Right ventricle myocardium superior (tissue), 1 donor: ENCODE measurements around the gene TWF2. TPM values are rescaled to one million over a fixed set of nuclear protein-coding genes. Genes with fewer than 3 reads are reported as not detected.
A peak's percentile ranks its signal among the peaks of the same experiment; 100 is the strongest.

Experiments
- ATAC-seq: fragments of 200-7000 bp; cut with Tn5 transposase; one replicate; pipeline ENCODE4 v1.9.1; 2020; ENCODE audit warnings: mild to moderate bottlenecking; ENCODE audit not compliant: poor library complexity
- DNase-seq: peaks from one replicate; pipeline ENCODE4 v3.0.0-alpha.2; 2020
- intact Hi-C: fragments of 100-400 bp; cut with DNase I; formaldehyde crosslinking; loops from one replicate; pipeline ENCODE4 v1.11.2; 2022
- total RNA-seq: library from RNA; stranded (reverse); fragmentation: NEBNext Ultra II Directional; extraction: Animal tissue kit (Norgen Biotek cat#: 25700); gene quantifications from one replicate; pipeline ENCODE4 v1.2.1, GENCODE V29; 2021
- donor health status: DM: no; HTN: yes; CAD: no; lungs with severe emphysema.

The TWF2 gene
- total RNA-seq, 1 donor from 2014 or later: 131 TPM

DNA sequence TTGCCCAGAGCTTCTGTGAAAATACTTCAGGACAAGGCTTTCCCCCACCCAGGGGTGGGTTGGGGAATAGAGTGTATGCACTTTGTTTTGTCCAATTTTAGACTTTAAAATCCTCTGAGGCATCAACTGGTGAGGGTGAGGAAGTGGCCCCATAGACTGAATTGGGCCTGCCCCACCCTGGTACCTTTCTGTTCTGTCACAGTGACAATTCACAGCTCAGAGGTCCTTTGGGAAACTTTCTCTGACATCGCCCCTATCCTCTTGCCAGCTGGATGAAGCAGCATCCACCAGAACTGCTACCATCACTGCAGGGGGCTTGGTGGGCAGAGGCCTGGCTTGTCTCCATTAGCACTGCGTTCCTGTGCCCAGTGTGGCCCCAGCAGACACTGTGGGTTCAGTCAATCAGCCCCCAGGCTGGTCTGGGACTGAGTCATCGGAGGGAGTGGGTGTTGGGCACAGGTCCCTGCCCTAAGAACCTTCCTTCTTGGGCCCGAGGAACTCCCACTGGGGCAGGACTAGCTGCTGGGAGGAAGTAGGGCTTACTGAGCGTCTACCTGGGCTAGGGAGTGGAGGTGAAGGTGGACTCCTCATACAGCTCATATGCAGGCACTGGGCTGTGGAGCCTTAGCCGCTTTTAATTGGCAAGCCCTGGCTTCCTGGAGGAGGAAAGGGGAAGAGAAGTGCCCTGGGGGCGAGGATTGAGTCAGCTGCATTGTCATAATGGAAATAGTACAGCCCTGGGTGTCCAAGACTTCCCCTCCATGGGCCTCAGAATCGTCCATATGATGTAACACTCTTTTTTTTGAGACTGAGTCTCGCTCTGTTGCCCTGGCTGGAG, 5.1 kb upstream of the TWF2 start:
- DNase-seq (no peak), ATAC-seq (peak; percentile 6)
- intact Hi-C loops: no loop called here

DNA sequence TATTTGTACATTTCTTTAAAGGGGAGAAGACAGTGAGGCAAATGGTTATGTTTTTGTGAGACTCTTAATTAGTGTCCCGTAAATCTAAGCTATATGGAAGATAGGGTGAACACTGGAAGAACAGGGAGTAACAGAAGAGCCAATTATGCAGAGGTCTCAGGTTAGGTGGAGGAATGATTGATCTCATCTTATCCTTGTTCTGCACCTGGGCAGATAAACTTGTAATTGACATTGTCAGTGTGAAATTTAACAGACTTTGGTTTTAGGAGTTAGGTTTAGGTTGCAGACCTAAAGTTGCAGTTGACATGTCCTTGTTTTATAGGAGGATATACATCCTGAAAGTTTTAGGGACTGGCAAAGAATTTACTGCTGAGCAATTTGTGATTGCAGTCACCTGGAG, 3.1 kb upstream of the TWF2 start:
- intact Hi-C loops: no loop called here
- ATAC-seq: no peak
- DNase-seq: no peak

DNA sequence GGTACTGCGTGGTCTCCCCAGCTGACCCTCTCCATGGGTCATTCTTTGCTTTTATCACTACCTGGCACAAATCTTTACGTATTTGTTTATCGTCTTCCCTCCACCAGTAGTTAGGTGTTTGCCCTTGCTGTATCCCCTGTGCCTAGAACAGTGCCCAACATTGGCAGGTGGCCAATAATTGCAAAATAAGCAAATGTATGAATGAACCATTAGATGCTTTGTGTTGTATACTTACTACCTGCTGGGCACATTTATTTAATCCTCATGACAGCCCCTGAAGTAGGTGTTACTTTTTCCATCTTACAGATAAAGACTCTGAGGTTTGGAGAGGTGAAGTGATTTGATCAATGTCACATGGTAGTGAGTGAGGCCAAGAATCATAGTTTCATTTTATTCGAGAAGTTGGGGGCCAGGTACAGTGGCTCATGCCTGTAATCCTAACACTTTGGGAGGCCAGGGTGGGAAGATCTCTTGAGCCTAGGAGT, 2.0 kb upstream of the TWF2 start:
- DNase-seq (no peak), ATAC-seq (no peak)
- intact Hi-C loops: no loop called here

DNA sequence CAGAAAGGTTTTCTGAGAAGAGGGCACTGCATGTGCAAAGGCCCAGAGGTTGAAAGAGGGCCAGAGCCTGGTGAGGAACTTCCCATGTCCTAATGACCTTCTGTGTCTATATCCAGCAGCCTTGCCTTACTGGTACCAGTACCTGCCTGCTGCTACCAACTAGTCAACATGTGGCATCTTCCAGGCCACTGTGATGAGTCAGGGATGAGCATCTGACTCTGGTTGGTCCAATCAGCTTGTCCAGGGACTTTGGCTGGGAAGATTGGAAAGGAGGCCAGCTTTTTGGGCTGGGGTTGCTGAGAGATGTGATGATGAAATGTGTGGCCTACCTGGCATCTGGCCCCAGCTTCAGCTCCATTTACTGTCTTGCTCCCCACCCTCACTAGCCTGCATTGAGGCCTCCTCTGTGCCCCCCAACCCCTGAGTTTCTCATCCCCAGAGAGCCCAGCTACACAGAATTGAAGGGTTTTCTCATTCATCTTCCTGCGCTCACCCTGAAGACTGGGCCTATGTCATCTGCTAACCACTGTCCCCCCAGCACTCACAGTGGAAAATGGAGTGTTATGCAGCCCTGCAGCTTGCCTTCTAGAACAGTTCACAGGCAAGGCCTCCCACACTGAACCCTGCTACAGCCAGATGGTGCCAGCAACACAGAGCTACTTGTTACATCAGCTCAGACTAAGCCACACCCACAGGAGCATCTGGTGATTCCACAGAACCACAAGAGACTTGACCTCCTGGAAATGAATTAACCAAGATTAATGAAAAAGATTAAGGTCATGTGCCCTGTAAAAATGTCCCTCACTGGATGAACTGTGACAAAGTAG, 1.3 kb upstream of the TWF2 start:
- DNase-seq (peak; percentile 69), ATAC-seq (no peak)
- intact Hi-C loops: no loop called here

DNA sequence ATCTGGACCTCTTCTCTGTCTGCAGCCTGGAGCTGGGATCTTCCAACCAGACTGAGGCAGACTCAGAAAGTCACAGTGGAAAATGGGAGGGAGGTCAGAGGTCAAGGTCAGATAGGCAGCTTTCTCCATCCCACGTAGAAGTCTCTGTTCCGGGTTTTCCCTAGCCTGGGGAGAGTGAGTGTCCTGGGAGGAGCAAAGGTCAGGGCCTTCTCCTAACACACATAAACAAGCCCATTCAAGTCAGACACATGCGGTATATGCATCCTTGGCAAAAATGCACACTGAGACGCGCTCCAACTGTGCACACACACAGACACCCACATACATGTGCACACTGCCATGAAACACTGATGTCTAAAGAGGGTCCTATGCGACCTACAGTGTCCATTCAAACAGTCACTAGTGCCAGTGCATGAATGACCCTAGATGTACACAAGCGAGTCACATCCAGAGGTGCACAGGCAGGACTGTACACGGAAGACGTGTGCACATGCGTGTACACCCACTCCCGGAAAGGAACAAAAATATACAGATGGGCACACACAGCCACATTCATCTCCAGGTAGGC, 681 bp downstream of the TWF2 start:
- intact Hi-C loops: loop anchor here (5.0 kb wide), 1 partner anchor 39 kb away; the partner anchor contains the start of gene WDR82
- DNase-seq: no peak
- ATAC-seq: no peak

DNA sequence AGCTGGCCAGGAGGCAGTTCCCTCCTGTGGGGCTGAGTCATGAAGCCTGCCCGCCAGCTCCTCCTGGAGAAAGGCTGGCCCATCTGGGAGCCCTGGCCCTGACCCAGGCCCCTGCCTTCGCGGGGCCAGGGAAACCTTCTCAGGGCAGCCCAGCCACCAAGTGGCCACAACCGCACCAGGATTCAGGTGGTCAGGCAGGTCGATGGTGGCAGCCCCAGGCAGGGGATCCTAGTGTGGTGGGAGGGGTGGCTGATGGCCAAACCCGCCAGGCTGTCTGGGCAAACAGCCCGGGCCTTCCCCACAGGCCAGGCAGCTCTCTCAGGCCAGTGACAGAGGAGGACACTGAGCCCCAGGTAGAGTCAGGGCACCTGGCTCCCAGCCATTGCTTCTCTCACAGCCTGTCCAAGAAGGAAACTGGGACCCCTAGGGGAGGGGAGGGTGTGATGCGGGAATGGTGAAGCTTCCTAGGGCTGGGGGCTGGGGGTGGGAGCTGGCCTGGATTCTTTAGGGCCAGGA, 1.2 kb downstream of the TWF2 start:
- peak; percentile 57 for ATAC-seq
- intact Hi-C loops: loop anchor here (5.0 kb wide), 1 partner anchor 40 kb away; the partner anchor contains the start of gene WDR82

DNA sequence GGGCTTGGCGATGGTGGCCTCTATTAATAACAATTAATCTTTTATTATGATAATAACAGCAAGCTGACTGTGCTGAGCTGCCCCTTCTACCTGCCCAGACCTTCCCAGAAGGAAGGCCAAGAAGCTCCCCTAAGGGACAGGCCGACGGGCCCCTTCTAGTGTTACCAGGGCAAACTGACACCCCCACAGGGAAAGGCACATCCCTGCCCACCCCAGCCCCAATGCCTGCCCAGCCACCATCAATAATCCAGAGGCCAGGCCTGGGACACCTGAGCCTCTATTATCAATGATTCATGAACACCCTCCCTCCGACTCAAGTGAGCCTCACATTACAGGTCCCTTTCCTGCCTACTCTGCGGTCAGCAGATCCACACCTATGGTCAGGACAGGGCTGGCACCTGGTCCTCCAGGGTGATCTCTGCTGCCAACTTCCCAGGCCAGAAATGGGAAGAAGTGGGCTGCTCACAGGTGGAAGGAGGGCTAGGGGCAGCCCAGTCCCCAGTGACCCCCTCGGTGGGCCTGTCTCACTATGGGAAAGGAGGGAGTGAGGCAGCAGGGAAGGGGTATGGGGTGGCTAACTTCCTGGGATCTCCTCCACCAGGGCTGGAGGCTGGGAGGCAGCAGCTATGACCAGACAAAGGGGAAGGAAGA, 1.8 kb downstream of the TWF2 start:
- ATAC-seq (no peak), DNase-seq (no peak)
- intact Hi-C loops: loop anchor here (5.0 kb wide), 1 partner anchor 40 kb away; the partner anchor contains the start of gene WDR82

More for the DNA sequence above, 1.2 kb downstream of the TWF2 start:
- peak; percentile 92 for DNase-seq

DNA sequence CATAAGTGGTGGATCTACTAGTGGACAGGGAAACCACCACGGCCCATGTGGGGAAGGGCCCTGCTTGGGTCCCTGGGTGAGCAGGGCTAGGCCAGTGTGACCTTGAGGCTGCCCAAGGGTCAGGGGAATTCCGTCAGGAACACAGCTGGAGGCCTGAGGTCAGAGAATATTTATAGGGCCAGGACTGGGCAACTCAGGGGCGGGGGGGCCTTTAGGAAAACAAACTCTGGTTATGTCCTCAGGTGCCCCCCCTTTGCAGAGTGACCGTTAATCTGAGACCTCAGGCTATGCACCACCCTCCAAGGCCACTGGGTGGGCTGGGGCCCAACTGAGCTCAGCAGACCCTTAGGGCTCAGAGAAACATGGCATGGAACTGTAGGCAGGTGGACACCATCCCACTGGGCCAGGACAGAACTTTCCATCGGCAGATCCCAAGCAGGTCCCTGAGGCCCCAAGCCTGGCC, 2.5 kb downstream of the TWF2 start:
- ATAC-seq: no peak
- DNase-seq: no peak
- intact Hi-C loops: loop anchor here (5.0 kb wide), 1 partner anchor 41 kb away; the partner anchor contains the start of gene WDR82

DNA sequence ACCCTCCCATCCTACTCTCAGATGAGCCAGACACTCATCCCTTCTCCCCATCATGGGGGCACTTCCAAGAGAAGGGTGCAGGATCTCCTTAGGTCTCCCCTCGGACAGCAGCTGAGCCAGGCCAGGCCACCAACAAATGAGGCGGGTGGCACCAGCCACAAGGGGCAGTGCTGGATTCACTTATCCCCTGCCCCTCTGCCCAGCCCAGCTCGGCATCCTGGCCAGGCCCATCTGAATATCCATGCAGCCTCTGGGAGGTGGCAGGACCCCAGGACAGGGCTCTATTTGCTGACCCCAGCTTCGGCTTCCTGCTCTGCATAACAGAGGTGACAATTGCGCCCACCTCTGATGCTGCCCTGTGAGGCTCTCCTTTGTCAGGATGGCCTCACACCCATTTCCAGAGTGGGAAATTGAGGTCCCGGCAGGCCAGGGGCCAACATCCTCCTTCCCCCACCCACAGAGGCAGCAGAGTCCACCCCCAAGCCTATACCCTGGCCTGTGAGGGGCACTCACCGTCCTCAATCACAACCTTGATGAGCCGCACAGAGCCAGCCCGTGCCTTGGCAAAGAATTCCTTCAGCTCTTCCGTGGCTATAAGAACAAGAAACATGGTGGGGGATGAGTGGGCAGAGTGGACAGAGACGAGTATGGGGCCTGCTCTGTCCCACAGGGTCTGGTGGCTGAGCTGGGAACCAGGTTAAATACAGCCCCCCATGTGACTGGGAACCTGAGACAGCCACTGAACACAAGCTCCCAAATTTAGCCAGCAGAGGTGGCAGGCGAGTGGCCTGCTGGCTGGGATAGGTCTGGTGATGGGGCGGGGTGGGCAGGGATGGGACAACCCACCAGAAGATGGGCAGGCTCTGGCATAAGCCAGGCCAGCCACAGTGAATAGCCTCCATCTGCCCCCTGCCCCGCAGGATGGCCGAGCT, 4.2 kb downstream of the TWF2 start:
- peak; percentile 32 for ATAC-seq
- intact Hi-C loops: loop anchor here (5.0 kb wide), 1 partner anchor 43 kb away; the partner anchor contains the start of gene WDR82
- DNase-seq: peak; percentile 63

DNA sequence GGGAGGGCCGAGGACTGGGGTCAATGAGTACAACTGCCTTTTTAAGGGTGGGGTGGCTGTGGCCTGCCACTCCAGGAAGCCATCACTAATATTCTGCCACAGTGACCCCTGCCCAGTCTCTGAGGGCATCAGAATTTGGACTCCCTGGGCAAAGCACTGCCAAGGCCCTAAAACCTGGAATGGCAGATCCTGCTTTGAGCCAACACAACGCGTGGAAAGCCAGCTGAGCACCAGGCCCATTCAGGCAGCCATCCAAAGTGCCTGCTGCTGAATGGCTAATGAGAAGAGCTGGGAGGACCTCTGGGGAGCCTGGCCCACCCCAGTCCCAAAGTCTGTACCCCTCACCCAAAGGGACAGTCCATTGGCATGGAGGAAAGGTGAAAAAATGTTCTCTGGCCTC, 5.0 kb downstream of the TWF2 start:
- peak; percentile 77 for DNase-seq
- ATAC-seq: peak; percentile 43
- intact Hi-C loops: no loop called here

DNA sequence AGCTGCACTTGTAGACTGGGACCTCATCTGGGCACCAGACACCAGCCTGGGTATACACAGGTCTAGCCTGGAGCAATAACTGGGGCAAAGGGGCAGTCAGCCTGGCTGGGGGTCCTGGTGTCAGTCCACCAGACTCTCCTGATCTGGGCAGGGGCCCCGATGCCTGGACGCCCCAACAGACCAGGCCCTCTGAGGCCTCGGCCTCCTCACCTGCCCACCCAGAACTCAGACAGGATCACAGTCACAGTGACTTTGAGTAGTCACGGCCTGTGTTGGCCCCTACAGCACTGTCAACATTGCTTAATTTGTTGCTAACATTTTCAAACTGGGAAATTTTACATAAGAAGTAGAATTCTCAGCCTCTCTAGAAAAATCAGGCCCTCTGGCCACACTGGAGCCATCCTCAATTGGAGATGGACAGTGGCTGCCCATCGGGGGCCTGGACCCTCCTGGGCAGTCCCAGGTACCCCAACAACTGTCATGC, 5.8 kb downstream of the TWF2 start:
- intact Hi-C loops: no loop called here
- DNase-seq (no peak), ATAC-seq (no peak)

DNA sequence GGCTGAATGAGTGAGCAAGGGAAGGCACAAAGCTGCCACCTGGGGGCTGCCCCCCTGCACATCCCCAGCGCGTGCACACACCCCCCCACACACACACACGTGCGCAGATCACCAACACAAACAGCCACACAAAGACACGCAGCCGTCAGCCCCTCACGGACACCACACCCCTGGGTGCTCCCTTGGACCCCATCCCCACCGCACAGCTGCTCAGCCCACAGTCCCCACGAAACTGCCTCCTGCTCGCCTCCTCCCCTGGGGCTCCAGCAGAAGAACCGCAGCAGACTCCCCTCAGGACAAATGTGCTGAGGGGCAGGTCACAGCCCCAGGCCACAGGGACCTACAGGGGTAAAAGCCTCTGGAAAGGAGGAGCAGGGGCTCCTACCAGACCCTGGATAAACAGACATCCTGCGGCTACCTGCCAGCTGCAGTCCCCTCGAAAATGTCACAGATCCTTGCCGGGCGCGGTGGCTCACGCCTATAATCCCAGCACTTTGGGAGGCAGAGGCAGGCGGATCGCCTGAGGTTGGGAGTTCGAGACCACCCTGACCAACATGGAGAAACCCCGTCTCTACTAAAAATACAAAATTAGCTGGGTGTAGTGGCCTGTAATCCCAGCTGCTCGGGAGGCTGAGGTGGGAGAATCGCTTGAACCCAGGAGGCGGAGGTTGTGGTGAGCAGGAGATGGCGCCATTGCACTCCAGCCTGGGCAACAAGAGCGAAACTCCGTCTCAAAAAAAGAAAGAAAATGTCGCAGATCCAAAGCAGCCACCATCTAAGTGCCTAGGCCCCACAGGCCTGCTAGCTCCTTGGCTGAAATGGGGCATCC, 6.5 kb downstream of the TWF2 start:
- ATAC-seq: no peak
- no peak for DNase-seq
- intact Hi-C loops: no loop called here

DNA sequence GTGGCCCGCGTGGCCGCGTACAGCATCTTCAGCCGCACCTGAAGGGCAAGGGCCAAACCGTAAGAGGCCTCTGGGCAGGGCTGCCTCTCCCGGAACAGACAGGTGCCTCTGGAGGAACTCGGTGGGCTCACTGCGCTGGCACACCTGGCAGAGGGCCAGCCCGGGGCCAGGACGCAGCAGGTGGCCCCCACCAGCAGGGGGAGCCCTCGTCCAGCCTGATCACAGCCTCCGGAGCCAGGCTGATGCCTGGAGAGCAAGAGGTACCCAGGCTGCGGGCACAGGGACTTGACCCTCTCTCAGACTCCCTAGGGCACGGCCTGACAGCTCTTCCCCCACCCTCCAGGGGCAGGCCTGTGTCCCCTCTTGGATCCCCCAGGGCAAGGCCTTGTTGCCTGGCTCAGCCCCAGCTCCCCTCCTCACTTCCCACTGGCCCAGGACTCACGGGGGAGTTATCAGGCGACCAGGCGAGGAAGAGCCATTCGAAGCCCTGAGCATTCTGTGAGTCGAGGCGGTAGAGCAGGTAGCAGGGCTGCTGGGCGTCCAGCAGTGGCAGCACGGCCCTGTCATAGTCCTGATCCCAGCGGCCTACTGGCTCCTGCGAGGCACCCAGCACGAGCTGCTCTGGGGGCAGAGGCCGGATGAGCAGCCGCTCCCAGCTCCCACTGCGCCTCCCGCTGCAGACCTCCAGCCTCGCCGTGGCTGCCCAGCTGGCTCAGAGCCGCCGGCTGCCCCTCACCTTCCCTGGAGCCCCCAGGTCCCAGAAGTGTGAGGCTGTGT, 7.3 kb downstream of the TWF2 start:
- DNase-seq (peak; percentile 85), ATAC-seq (peak; percentile 19)
- intact Hi-C loops: no loop called here

DNA sequence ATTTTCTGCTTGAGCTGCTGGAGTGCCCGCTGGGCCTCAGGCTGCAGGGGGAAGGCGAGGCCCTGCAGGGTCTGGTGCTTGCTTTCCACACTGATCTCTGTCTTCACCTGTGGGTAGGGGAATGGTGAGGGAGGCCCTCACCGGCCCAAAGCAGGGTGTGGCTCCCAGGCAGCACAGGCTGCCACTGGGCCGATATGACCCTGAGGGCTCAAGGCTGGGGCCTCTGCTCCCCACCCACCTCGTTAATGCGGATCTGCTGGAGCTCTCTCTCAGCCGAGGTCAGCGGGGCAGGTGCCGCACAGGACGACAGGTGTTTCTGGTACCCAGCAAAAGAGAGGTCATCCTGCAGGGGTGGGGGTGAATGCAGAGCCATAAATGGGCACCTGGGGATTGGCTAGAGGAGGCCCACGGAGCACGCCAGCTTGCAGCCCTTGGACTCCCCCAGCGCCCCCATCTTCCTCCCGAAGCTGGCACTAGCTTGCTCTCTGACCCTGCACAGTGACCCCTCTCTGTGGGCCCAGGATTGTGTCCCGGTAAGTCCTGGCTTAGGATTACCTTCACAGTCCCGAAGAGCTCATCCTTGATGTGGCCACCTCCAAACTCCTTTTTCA, 8.0 kb downstream of the TWF2 start:
- intact Hi-C loops: no loop called here
- DNase-seq (no peak), ATAC-seq (no peak)

DNA sequence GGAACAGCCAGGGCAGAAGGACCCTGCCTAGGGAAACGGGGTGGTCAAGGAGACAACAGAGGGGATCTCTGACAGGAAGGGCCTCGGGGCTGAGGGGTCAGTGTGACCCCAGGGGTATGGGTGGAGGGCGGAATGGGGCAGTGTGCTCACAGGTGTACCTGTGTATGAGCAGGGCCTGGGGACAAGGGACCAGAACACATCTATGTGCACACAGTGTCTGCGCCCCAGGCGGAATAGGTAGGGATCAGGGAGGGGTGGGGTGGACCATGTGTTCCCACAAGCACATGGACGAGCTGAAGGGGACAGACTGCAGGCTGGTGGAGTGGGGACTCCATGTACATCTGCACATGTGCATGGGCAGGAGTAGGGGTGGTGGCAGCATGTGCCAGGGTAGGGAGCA, 8.5 kb downstream of the TWF2 start:
- DNase-seq: no peak
- intact Hi-C loops: no loop called here
- no peak for ATAC-seq
